Caco-2 (cell line): ENCODE results near the gene GABRR2. TPM values are rescaled to one million over a fixed set of nuclear protein-coding genes. Genes with fewer than 3 reads are reported as not detected.

ENCODE experiments used
- BruUV-seq: library from RNA; stranded (reverse); fragments of 400-500 nt; replicated peaks from 2 replicates; lab custom pipeline; 2021; lab: Mats Ljungman, UMichigan
- CTCF ChIA-PET: fragments of 300-600 bp; sonication (Branson Sonifier 250); formaldehyde crosslinking; loops from one replicate; lab custom pipeline; 2022; ENCODE audit warnings: antibody characterized with exemption; lab: Charles Lee
- POLR2A ChIA-PET: fragments of 300-600 bp; sonication (Branson Sonifier 250); formaldehyde crosslinking; loops from one replicate; lab custom pipeline; 2022; ENCODE audit warnings: antibody characterized with exemption; lab: Charles Lee
- DNase-seq, 2 experiments: peaks; one replicate each; pipeline versions ENCODE4 v3.0.0 to v3.0.0-alpha.2; 2020 to 2022
- H3K27me3 ChIP-seq: replicated peaks from 2 replicates; pipeline ENCODE4 v1.6.0; 2011; ENCODE audit warnings: low read length; ENCODE audit not compliant: control insufficient read depth, insufficient read depth
- H3K36me3 ChIP-seq: 2 replicates; pipeline ENCODE4 v1.5.1; 2011; ENCODE audit warnings: low read length; ENCODE audit not compliant: control insufficient read depth, insufficient read depth
- H3K4me1 ChIP-seq: fragments of 250-450 bp; sonication (Bioruptor Pico); 2 replicates; pipeline ENCODE4 v1.5.1; 2020; ENCODE audit warnings: mild to moderate bottlenecking
- H3K4me3 ChIP-seq: 2 replicates; pipeline ENCODE4 v1.5.1; 2011; ENCODE audit warnings: low read depth, mild to moderate bottlenecking, control low read depth, low read length
- H3K9me3 ChIP-seq: fragments of 250-450 bp; sonication (Bioruptor Pico); 2 replicates; pipeline ENCODE4 v1.5.1; 2020; ENCODE audit warnings: mild to moderate bottlenecking, moderate library complexity
- H3K27ac Mint-ChIP-seq: one replicate; pipeline ENCODE4 v1.8.0; 2022; ENCODE audit warnings: mixed read lengths; ENCODE audit not compliant: unreplicated experiment
- H3K27me3 Mint-ChIP-seq: one replicate; pipeline ENCODE4 v1.8.0; 2022; ENCODE audit warnings: mixed read lengths; ENCODE audit not compliant: insufficient read depth, unreplicated experiment
- H3K36me3 Mint-ChIP-seq: one replicate; pipeline ENCODE4 v1.8.0; 2022; ENCODE audit warnings: mild to moderate bottlenecking, mixed read lengths; ENCODE audit not compliant: insufficient read depth, unreplicated experiment
- H3K4me1 Mint-ChIP-seq: one replicate; pipeline ENCODE4 v1.8.0; 2022; ENCODE audit warnings: low read depth, mixed read lengths; ENCODE audit not compliant: unreplicated experiment
- H3K4me3 Mint-ChIP-seq: one replicate; pipeline ENCODE4 v1.8.0; 2022; ENCODE audit warnings: mild to moderate bottlenecking, moderate library complexity, mixed read lengths; ENCODE audit not compliant: unreplicated experiment
- H3K9me3 Mint-ChIP-seq: one replicate; pipeline ENCODE4 v1.8.0; 2022; ENCODE audit warnings: mixed read lengths; ENCODE audit not compliant: unreplicated experiment
- intact Hi-C: fragments of 100-400 bp; cut with micrococcal nuclease; formaldehyde crosslinking; loops from one replicate; pipeline ENCODE4 v1.10.0; 2022; ENCODE audit not compliant: unreplicated experiment
- total RNA-seq: library from RNA; stranded (reverse); gene quantifications from 2 replicates; pipeline ENCODE4 v1.2.3, GENCODE V29; 2022
- TF ChIP-seq, protein P1 (sequence below), 2 experiments: fragments of 200-600 bp in 1 of 2; IDR thresholded peaks; 1 replicate in 1 of 2; 2 replicates in 1 of 2; pipeline versions ENCODE4 v1.5.1 to v1.8.0; 2011 to 2022; ENCODE audit warnings: antibody characterized with exemption in 1 of 2, control low read depth in 1 of 2, inconsistent platforms in 1 of 2, low read depth in 1 of 2, low read length in 1 of 2, mild to moderate bottlenecking in 1 of 2, moderate library complexity in 1 of 2; ENCODE audit not compliant: insufficient read depth in 1 of 2, severe bottlenecking in 1 of 2, unreplicated experiment in 1 of 2

The GABRR2 gene
- total RNA-seq, 1 experiment from 2014 or later, result 0.29 TPM

DNA sequence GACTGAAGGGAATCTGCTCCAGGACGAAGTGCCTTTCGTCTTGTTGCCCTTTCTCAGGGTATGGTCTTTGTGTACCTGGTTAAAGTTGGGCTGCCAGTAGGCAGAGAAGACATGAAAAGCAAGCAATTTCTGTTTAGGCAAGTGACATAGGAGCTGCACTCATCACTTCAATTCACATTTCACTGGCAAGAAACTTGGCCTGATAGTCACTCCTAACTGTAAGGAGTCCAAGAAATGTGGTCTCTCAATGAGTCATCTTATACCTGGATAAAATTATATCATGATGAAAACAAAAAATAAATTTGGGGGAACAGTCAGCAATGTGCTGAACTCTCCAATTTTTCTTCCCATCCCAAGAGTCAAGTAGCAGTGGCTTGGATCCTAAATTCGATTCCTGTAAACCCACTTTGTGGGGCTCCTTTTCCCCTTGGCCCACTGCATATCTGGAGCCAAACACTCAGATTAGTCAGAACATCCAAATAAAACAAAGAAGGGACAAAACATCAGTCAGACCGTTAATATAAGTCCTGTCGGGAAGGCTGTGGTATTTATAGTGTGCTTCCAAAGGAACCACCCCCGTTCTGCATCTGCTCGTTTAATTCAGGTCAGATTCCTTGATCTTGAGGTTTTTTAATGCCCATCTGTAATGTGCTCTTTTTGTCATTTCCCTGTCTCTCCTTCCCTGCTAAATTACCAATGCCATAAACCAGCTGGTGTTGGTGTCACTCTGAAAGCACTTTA lies 93.0 kb downstream of the GABRR2 start:
- TF ChIP-seq, protein P1, sequence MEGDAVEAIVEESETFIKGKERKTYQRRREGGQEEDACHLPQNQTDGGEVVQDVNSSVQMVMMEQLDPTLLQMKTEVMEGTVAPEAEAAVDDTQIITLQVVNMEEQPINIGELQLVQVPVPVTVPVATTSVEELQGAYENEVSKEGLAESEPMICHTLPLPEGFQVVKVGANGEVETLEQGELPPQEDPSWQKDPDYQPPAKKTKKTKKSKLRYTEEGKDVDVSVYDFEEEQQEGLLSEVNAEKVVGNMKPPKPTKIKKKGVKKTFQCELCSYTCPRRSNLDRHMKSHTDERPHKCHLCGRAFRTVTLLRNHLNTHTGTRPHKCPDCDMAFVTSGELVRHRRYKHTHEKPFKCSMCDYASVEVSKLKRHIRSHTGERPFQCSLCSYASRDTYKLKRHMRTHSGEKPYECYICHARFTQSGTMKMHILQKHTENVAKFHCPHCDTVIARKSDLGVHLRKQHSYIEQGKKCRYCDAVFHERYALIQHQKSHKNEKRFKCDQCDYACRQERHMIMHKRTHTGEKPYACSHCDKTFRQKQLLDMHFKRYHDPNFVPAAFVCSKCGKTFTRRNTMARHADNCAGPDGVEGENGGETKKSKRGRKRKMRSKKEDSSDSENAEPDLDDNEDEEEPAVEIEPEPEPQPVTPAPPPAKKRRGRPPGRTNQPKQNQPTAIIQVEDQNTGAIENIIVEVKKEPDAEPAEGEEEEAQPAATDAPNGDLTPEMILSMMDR (IDR thresholded peaks at IDR 0.05; ENCODE audit: insufficient read depth in 1 of 2, low read depth in 1 of 2, low read length in 1 of 2, severe bottlenecking in 1 of 2, unreplicated experiment in 1 of 2), result no peak
- Mint-ChIP-seq H3K36me3 (no peaks in the 10 kb centered on the region), H3K9me3 (no peaks in the 10 kb centered on the region), H3K4me1 (no peaks in the 10 kb centered on the region), H3K27me3 (no peaks in the 10 kb centered on the region), H3K4me3 (no peak overlapping the region), H3K27ac (no peak overlapping the region)
- Histone ChIP-seq H3K36me3 (no peaks in the 10 kb centered on the region), H3K27me3 (no peaks in the 10 kb centered on the region), H3K4me1 (no peaks in the 10 kb centered on the region), H3K4me3 (no peak overlapping the region), H3K9me3 (no peaks in the 10 kb centered on the region)
- BruUV-seq, result no TSS peak
- DNase-seq, result no peak
- intact Hi-C loops, result no loop called here
- ChIA-PET POLR2A (no interaction called here), CTCF (no interaction called here)

DNA sequence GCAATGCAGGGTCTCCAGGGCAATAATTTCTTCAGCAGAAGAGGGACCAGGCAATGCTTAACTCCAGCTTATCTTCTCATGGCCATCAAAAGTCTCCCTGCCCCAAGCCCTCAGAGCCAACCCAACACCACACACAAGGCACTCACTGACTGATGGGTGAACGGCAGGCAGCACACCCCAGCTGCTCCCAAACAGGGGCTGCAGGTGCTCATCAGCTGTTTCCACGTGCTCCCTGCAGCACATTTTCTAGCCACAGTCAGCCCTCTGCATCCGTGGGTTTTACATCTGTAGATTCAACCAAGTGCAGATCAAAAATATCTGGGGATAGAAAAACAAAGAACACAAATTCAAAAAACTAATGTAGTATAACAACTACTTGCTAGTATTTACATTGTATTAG lies 94.0 kb downstream of the GABRR2 start:
- CTCF ChIA-PET, result interaction anchor here (0.7 kb wide), 1 partner anchor 237 kb away, joined by 3 read pairs; no protein-coding TSS in a partner anchor
- no peaks in the 10 kb centered on the region for H3K36me3 Mint-ChIP-seq

DNA sequence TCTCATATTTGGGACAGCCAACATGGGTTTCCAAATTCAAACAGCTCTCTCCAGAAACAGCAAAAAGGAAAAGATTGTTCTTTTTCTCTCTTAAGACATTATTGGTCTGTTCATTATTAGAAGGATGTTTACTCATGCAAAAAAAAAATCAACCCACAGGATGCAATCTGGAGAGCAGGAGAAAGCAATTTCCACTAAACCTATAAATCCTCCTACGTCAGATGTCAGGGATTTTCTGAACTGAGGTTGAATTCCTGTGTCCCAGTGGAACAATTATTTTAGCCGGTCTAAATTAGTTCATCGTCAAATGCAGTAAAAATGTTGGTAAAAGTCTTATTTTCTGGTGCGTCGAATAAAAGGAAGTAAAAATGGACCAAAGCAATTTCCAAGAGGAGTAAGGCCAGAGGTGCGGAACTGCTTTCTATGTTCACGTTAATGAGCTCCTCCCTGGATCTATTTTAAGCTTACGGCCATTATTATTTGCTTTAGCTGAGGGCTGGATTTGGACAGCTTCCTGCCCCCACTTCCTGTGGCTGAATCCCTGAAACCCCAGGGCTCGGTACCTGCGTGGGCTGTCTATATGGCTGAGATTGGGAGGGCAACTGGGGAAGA lies 97.7 kb downstream of the GABRR2 start, which contains the start of gene GABRR1:
GABRR1 (minus strand) TSS at position 60 of the 612 bp plus-strand sequence; CDS start at position 24, 36 bp downstream.
- no peaks in the 10 kb centered on the region for H3K27me3 ChIP-seq
- no peak within 1 kb of the TSS for H3K4me3 ChIP-seq
- CTCF ChIA-PET, result no interaction called here
- H3K4me1 ChIP-seq, result no peaks in the 10 kb centered on the region
- BruUV-seq, result no TSS peak
- no peak within 1 kb of the TSS for H3K4me3 Mint-ChIP-seq
- no peaks in the 10 kb centered on the region for H3K36me3 Mint-ChIP-seq
- no peaks in the 10 kb centered on the region for H3K4me1 Mint-ChIP-seq
- TF ChIP-seq, protein P1 (IDR thresholded peaks at IDR 0.05; ENCODE audit: insufficient read depth in 1 of 2, low read depth in 1 of 2, low read length in 1 of 2, severe bottlenecking in 1 of 2, unreplicated experiment in 1 of 2), result no peak
- H3K27ac Mint-ChIP-seq, result no peak within 1 kb of the TSS
- no peak for DNase-seq
- H3K36me3 ChIP-seq, result no peaks in the 10 kb centered on the region
- POLR2A ChIA-PET, result no interaction called here
- no peaks in the 10 kb centered on the region for H3K9me3 ChIP-seq
- intact Hi-C loops, result no loop called here
- H3K9me3 Mint-ChIP-seq, result no peaks in the 10 kb centered on the region
- H3K27me3 Mint-ChIP-seq, result peaks cover 2% of the 10 kb centered on the region

More for the DNA sequence above, 94.0 kb downstream of the GABRR2 start:
- BruUV-seq, result no TSS peak
- Histone ChIP-seq H3K9me3 (no peaks in the 10 kb centered on the region), H3K4me3 (no peak overlapping the region), H3K36me3 (no peaks in the 10 kb centered on the region), H3K4me1 (no peaks in the 10 kb centered on the region), H3K27me3 (no peaks in the 10 kb centered on the region)
- Mint-ChIP-seq H3K27me3 (peaks cover 2% of the 10 kb centered on the region), H3K27ac (no peak overlapping the region), H3K4me3 (no peak overlapping the region), H3K9me3 (no peaks in the 10 kb centered on the region), H3K4me1 (no peaks in the 10 kb centered on the region)
- DNase-seq, result no peak
- POLR2A ChIA-PET, result no interaction called here
- intact Hi-C loops, result no loop called here
- TF ChIP-seq, protein P1 (IDR thresholded peaks at IDR 0.05; ENCODE audit: insufficient read depth in 1 of 2, low read depth in 1 of 2, low read length in 1 of 2, severe bottlenecking in 1 of 2, unreplicated experiment in 1 of 2), result no peak
